Suprapubic skin (tissue), 4 donors: ENCODE data around the gene ZNF467.

Source experiments
- EP300 ChIP-seq: sonication (generic); formaldehyde crosslinking; IDR thresholded peaks from one replicate; pipeline ENCODE4 v1.6.1; 2017; ENCODE audit warnings: antibody characterized with exemption
- POLR2A ChIP-seq, 2 donors: fragments of 450-650 bp; IDR thresholded peaks; one replicate each; pipeline ENCODE4 v1.6.1; 2017; ENCODE audit warnings: antibody characterized with exemption in 2 of 2, mild to moderate bottlenecking in 2 of 2, moderate library complexity in 2 of 2
- POLR2AphosphoS5 ChIP-seq, 3 donors: sonication (generic); formaldehyde crosslinking; IDR thresholded peaks; one replicate each; pipeline ENCODE4 v1.6.1; 2017; ENCODE audit warnings: antibody characterized with exemption in 3 of 3
- TF ChIP-seq, protein P1 (sequence below), 2 donors: fragments of 200-600 bp in 1 of 2; fragments of 450-650 bp in 1 of 2; sonication (generic) in 1 of 2; IDR thresholded peaks; one replicate each; pipeline ENCODE4 v1.5.1; 2016 to 2019; ENCODE audit warnings: antibody characterized with exemption in 2 of 2, mild to moderate bottlenecking in 1 of 2, moderate library complexity in 1 of 2

DNA sequence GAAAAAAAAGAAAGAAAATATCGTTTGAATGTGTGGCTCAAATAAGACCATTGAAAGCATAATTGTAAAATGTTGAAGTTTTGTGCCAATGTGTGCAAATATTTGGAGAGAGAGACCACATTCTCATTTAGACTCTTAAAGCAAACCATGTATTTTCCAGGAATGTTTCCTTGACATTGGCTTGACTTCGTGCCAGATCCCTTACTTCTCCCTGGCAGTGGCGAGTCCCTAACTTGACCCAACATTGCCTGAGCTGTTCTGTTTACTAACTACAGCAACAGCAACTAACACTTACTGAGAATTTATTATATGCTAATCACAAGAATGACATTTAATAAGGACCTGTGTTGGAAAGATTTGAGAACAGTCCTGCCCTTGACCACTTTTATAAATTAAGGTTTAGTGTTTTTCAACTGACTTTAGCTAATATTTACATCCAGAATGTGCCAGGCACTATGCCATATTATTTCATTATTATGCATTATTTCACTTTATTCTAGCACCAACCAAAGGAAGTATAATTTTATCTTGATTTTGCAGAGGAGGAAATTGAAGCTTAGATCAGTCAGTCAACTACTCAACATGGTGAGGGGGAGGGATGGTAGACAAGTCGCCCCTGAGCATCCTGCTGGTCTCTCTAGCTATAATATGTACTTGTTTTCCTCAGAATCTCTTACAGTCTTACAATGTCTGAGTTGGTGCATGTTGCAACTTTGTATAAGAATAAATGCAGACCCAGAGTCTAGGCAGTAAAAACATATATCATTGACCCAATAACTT, 29.7 kb downstream of the ZNF467 start:
- TF ChIP-seq POLR2AphosphoS5 (IDR thresholded peaks at IDR 0.05) = no peak
- TF ChIP-seq, protein P1, sequence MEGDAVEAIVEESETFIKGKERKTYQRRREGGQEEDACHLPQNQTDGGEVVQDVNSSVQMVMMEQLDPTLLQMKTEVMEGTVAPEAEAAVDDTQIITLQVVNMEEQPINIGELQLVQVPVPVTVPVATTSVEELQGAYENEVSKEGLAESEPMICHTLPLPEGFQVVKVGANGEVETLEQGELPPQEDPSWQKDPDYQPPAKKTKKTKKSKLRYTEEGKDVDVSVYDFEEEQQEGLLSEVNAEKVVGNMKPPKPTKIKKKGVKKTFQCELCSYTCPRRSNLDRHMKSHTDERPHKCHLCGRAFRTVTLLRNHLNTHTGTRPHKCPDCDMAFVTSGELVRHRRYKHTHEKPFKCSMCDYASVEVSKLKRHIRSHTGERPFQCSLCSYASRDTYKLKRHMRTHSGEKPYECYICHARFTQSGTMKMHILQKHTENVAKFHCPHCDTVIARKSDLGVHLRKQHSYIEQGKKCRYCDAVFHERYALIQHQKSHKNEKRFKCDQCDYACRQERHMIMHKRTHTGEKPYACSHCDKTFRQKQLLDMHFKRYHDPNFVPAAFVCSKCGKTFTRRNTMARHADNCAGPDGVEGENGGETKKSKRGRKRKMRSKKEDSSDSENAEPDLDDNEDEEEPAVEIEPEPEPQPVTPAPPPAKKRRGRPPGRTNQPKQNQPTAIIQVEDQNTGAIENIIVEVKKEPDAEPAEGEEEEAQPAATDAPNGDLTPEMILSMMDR (IDR thresholded peaks at IDR 0.05) = no peak
- TF ChIP-seq POLR2A (IDR thresholded peaks at IDR 0.05) = no peak
- no peak for TF ChIP-seq EP300
